NCI-H526 treated with DMSO at 0.1 percent for 48 hours (cell line): Measurements from ENCODE around the gene TBX6.

ENCODE experiments used
- DNase-seq: peaks from one replicate; lab custom pipeline; 2025; lab: John Stamatoyannopoulos, UW

Gene TBX6

DNA sequence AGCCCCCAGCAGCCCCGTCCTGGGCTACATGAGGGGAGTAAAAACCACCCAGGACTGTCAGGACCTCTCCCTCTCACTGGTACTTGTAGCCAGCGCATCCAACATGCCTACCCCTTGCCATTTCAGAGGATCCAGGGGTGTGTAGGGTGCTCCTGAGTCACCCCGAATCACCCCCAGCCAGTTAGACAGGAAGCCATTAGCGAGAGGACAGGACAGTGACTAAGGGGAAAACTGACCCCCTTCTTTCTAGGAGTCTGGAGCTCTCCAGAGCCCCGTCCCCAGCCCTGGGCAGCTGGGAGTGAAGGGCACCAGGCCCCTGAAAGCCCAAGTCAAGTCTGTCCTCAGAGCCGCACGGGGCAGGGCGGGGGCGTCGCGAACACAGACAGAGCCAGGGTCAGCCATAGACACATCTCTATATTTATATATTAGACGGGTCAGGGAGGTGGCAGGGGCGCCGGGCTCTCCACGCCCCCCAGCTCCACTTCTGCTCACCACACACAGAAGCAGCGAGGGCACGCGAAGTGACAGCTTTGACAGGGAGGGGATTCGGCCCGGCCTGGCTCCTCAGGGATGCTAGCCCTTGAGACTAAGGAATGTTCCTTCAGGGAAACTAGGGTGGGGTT is 22.1 kb upstream of the TBX6 start:
- no peak for DNase-seq

DNA sequence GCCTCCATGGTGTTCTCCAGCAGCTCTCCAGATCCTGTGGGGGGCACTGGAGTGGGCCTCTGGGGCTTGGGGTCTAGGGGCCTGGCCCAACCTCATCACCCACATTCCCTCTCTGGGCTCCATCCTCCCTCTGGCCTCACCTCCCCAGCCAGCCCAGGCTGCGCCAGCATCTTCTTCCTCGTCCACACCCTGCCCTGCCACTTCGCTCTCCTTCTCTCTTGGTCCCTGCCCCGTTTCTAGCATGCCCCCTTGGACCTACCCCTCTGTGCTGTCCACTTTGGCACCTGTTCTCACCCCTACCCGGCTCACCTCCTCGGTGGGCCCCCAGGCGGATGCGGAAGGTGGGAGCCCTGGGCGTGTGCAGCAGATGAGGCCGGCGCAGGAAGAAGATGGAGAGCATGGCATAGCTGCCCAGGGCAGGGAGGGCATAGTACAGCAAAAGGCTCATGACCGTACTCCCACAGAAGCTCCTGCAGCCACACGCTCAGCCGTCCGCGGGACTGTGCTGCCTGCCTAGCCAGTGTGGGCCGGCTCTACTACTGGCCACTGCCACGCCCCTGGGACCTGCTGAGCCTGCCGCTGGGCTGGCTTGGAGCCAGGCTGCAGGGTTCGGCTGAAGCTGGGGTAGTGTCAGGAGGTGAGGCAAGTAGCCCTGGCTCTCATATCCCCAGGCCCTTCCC is 21.4 kb upstream of the TBX6 start, which contains the start of gene GDPD3:
GDPD3 (minus strand) TSS at position 507 of the 680 bp plus-strand sequence; CDS start at position 448, 59 bp downstream.
- no peak for DNase-seq

DNA sequence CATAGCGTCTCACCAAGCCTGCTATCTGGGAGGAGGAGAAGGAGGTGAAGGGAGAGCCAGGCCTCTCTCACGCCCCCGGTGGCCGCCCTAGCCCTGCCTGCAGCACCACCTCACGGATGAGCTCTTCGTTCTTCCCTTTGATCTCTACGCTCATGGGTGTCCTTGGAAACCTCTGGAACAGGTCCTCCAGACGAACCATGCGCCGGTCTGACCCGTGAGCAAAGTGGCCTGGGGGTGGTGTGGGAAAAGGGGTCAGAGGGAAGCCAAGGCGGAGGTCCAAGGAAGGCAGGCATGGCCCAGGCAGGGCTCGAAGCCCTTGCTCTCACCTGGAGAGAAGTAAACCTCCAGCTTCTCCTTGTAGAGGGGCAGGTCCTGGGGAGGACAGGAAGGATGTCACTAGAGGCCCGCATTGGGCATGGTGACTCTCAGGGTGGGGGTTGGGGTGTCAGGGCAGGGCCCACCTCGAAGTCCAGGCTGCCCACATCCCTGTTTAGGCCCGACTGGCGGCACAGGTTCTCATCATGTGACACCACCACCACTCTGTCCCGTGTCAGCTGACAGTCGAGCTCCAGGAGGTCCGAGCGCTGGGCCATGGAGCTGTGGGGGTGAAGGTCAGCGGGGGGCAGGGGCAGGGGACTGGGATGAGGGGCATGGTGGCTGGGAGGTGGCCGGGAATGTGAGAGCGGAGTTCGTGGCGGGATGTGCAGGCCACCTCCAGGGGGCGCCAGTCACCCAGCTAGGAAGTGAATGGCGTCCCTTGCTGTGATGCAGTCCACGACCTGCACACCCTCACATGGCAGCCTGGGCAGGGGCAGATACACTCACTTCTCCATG is 20.7 kb upstream of the TBX6 start:
- DNase-seq, result no peak

DNA sequence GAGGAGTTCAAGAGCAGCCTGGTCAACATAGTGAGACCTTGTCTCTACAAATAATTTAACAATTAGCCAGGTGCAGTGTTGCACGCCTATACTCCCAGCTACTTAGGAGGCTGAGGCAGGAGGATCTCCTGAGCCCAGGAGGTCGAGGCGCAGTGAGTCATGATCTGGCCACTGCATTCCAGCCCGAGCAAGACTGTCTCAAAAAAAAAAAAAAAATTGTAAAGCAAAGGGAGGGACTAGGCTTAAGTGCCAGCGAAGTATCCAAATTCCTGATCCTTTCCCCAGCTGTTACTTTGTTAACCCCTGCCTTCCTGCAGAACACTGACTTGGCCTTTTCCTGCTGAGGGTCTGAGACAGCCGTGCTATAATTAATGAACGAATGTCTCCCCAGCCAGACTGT is 18.9 kb upstream of the TBX6 start:
- DNase-seq, result no peak

DNA sequence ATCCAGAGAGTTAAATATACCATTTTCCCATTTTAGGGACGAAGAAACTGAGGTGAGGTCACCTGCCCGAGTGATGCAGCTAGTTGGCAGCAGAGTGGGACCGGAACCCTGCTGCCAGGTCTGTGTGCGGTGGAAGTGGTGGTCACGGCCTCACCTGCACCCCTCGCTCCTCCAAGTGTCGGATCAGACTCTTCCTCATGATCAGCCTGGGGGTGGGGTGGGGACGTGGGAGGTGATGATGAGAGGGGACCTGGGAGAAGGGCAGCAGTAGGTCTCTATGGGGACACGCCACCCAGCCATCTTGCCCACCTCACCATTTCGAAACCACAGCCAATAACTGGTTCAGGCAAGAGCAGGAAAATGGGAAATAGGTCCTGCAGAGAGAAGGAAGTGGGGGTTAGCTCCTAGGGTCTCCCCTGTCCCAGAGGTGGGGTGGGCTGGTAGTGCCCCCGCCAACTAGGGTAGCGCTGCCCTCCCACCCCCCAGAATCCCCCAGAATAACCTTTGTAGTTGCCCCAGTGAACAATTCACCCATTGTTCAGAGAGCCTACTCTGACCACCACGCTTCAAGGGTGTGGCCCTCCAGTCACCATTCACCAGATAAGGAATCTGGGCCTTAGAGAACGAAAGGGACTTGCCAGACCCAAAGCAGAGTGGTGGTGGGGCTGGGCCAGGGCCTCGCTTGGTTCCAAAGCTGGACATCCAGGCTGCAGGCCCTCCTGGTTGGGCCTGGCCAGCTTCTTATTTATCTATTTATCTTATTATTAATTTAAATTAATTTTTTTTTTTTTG is 16.5 kb upstream of the TBX6 start:
- DNase-seq, result no peak

DNA sequence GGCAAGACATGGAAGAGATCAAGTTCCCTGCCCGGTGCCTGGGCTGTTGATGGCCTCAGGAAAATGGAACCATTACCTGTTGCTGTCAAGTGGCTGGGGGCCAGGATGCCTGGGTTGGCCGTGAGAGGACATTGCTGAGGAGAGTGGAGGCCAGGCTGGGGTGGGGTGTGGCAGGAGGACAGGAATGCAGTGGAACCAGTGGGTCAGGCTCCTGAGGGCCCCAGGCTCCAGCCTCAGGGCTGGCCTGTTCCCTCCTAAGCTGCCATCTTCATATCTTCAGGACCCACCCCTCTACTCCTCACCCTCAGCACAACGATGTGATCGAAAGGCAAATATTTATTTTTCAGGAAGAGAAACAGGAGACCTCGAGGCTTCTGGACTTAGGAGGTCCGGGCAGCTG is 12.8 kb upstream of the TBX6 start:
- DNase-seq, result no peak

DNA sequence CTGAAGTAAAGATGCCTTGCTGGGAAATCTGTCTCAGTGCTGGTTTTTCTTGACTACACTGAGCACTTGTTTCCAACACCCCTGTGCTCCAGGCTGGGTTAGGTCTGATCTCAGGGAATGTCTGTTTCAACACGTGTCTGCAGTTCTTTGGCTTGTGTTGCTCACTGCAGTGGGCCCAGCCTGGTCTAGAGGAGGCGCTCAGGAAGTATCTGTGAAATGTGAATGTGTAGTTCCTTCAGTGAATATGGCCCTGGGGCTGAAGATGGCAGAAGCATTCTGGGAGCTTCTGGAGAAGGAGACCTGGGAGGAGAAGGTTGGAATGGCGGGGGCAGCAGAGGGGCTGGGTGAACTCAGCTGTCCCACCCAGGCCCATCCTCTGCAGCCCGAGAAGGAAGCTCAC is 12.4 kb upstream of the TBX6 start:
- no peak for DNase-seq

DNA sequence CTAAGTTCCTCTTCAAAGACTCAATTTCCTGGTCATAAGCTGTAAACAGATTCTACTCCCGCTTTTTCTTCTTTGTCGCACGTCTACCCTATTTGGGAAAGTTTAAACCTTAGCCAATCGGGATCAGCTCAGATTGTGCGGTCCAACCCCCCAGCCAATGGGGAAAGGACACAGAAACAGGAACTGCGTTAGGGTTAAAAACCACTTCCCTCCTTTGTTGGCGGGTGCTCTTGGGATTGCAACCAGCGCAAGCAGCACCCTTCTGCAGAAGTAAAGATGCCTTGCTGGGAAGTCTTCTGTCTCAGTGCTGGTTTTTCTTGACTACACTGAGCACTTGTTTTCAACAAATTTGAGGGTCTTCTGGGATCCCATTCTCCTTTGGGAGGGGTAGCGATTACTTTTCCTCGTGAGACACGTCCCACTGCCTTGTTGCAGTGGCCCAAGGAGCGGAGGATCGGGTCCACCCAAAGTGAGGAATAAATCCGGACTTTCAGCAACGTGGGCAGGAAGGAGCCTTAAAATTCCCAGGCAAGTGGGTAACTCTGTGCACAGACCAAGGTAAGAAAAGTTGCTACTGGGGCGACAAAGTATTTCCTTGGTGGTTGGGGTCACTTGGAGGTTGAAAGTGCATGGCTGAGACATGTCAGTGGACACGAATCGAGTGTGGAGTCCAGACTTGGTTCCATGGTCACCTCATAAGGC is 5.3 kb upstream of the TBX6 start:
- no peak for DNase-seq

DNA sequence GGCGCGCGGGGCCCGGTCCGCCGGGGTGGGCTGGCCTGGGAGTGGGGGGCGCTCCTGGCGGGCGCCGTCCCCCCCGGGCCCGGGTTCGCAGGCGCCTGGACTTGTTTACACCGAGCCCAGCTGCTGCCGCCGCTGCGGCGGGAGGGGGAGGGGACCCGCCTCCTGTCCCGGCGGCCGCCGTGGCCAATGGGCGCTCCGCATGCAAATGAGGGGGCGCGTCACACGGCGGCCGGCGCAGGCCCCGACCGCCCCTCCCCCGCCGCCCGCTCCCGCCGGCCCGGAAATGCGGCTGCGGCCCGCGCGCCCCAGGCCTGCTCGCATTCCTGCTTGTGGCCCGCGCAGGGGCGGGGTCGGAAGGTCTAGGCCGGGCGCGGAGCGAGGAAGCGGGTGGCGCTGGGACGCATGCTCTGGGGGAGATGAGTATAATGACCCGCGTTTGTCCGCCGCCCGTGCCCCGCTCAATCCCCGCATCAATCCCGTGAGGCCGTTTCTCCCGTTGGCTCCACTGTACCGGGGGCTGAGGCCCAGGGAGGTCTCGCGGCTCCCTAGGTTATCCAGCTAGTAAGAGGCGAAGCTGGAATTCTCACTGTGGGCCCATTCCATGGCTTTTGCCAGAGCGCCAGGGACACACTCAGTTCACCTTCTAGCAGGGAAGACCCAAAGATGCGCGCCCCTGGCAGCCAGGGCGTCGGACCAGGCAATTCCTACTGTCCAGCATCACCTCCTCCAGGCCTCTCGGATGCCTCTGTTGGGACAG is 4.6 kb upstream of the TBX6 start, which contains the start of gene YPEL3:
YPEL3 (minus strand) TSS at position 109 of the 757 bp plus-strand sequence. CDS start 731 bp downstream, outside the sequence.
- DNase-seq, result peak; percentile 63

DNA sequence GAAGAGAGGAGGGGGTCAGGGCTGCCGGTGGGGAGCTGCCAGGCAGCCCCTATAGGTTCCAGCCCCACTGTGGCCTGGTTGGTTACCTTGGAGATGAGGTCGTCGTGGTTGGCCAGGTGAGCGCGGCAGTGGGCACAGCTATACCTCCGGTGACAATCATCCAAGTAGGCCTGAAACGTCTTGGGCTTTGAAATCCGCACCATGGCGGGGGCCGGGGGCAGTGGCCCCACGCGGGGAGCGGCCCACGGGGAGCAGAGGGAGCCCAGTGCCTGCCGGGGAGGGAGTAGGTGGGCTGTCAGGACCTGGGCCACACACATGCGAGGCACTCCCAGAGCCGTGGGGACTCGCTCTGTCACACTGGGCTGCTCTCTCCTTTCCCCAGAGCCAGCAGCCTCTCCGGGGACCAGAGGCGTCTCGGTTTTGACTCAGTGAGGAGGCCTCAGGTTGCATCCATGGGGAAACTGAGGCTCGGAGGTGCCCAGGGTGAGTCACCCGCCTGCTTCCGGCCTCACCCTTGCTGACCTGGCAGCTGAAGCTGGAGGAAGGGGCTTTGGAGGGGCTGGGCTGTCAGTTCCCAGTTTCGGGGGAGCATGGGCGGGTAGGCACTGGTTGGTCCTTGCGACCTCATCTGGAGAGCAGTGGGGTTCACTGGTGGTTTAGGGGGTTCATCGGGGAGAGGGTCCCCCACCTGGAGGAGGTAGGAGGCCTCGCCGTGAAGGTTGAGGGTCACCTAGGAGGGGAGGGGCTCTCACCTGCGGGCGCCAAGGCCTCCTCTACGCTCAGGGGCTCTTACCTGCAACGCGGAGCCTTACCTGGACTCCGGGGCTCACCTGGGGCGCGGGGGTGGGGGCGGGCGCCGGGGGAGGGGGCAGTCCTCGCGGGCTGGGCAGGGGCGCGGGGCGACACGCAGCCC is 3.7 kb upstream of the TBX6 start:
- DNase-seq, result no peak

DNA sequence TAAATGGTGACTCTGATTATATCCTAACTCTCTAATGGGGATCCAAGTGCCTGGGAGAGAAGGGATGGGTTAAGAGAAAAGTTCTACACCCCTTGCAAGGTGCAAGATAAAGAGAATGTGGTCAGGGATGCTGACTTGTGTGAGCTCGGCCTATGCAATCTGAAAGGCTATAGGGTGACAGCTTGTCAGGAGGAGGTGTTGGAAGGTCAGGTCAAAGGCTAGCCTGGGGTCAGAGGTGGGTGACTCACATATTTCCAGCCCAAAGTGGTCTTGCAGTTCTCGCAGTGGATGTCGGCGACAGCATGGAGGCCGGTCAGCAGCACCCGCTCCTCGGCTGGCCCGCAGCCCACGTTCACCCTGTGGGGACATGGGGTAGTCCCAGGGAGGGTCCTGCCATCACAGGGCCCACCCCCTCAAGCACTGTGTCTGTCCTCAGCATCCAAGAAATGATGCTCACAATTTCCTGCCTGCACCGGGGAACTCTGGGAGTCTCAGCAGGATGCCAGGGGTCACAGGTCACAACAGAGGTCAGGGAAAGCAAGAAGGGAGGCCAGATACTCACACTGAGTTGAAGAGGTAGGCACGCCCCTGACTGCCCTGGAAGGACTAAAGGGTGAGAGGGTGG is 2.9 kb upstream of the TBX6 start:
- no peak for DNase-seq

DNA sequence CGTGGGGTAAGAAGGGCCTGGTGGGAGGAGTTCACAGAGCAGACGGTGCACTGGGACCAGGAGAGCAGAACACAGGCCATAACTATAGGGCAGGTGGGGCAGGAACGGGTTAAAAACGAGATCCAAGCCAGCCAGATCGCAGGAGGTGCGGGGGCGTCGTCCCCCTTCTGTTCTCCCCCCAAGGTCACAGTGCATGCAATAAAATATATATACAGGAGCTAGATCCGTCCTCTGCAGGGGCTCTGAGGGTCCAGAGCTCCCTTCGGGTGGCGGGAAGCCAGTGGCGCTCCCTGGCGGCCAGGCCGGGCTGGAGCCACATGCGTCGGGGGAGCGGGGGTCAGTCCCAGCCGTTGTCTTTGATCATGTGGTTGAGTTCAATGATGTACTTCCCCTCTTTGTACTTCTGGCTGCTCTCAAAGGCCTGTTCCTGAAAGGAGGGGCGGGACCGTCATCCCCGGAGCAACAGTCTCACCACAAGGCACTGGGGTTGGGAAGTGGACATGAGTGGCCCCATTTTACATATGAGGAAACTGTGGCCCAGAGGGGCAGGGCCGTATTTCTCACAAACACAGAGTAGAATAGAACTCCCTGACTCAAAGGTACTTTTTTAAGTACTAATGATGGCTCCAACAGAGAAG is 768 bp upstream of the TBX6 start:
- peak; percentile 47 for DNase-seq

DNA sequence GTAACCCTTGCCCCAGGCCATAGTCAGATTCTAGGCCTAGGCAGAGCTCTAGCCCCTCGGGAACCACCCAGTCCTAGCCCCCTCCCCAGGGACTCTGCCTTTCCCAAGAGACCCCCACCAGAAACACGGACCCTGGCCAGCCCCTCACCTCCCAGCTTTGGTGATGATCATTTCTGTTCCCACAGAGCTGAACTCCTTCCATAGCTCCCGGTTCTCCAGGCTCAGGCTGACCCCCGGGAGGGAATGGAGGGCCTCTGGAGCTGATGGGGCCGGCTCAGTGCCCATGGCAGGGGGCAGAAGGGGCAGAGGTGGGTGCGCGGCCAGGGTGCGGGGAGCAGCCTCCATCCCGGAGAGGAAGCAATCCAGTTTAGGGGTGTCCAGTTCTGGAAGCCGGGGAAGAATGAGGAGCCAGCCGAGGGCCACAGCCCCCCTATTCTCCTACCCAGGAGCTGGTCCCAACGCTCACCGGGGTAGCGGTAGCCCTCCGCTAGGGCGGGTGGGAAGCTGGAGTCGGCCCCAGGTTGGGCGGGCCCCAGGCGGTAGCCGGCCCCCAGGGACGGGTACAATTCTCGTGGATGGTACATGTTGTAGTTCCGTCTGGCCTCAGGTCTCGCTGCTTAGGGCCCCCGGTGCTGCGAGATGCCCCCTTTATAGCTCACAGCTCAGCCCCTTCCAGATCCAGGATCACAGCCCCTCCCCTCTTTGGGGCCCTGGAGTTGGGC is 953 bp downstream of the TBX6 start:
- DNase-seq, result no peak

DNA sequence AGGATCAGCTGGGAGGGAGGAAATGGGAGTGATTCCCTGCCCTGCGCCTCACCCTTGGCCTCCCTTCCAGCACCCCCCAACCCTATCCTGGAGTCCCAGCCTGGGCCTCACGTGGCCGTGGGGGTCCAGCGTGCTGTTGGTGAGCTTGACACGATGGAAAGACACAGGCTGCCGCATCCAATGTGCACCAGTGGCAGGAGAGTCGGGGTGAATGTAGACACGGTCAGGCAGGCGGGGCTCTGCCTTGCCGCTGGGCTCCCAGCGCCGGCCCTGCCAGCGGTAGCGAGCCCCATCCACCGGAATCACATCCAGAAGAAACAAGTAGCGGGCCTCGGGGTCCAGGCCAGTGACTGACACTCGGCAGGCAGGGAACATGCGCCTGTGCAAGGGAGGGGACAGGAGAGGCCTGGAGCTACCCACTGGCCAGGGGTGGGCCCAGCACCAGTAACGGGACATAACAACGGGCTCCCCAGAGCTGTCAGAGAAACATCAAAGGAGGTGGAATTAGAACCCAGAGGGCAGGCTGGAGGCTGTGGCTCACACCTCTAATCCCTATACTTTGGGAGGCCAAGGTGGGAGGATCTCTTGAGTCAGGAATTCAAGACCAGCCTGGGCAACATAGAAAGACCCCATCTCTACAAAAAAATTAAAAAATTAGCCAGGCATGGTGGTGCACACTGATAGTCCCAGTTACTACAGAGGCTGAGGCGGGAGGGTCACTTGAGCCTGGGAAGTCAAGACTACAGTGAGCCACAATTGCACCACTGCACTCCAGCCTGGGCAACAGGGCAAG is 2.7 kb downstream of the TBX6 start:
- no peak for DNase-seq

DNA sequence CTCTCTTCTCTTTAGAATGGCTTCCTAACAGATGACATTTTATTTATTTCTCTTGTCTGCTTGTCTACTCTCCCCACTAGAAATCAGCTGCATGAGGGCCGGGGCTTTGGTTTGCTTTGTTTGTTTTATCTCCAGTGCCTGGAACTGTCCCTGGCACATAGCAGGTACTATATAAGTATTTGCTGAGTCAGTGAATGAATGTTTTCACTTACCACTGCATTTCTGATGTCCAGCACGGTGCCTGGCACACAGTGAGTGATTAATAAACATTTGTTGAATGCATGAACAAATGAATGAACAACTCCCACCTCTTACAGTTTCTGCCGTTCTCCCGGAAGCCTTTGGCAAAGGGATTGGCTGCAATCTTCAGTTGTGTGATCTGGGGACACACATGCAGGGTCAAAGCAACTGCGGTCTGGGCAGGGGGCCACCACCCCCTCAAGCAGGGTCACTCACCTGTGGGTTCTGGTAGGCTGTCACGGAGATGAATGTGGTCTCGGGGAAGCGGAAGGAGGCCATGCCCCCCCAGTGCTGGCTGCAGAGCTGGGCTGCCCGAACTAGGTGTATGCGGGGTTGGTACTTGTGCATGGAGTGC is 3.4 kb downstream of the TBX6 start:
- no peak for DNase-seq

DNA sequence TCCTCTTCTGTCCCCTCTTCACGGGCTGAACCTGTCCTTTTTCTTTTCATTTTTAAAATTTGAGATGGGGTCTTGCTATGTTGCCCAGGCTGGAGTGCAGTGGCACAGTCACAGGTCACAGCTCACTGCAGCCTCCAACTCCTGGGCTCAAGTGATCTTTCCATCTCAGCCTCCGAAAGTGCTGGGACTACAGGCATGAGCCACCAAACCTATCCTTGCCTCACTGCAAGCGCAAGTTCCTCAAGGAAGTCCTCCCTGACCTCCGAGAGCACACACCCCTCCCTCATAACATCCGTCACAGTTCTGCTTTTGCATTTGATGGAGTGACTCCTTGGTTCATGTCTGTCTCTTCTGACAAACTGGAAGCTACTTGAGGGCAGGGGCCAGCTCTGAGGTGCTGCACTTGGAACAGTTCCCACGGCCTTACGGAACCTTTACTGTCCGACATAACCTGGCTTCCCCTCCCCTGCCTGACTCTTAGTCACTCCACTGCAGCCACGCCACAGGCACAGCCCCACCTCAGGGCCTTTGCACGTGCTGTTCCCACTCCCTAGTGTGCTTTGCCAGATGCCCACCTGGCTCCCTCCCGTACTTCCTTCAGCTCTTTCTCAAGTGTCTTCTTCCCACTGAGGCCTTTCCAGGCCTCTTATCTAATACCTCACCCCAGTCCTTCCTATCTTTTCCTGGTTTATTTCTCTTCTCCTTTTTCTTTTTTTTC is 4.4 kb downstream of the TBX6 start:
- no peak for DNase-seq
